Islet precursor cell (in vitro differentiated cells): ENCODE data around the gene TIMD4.
"Not testable (repeated sequence)": the region's sequence is repeated elsewhere in the genome, so short reads cannot be mapped to it uniquely, and the experiment has no call there.

ENCODE experiments used
- DNase-seq: peaks from one replicate; pipeline ENCODE4 v3.0.0-alpha.2; 2018

Gene TIMD4

DNA sequence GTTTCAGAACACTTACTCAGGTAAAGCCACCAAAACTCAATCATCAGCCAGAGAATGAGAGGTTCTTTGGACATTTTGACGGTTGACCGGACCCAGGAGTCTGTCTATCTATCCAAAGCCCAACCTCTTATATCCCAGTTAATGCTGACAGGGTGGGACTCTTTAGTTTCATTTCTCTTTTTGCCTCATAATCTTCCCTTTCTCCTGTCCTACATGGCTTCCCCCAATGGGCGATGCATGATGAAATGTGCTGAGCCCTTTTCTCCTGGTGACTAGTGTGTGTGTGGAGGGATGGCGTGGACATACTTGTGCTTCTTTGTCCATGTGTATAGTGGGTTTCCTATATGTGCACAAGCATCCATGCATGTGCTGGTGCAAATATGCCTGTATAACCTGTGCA lies at the start of gene TIMD4:
Gene TIMD4, minus strand, starts transcription at position 102 of the 400 bp plus-strand sequence. Its CDS starts 28 bp downstream, at position 74.
- DNase-seq = no peak

DNA sequence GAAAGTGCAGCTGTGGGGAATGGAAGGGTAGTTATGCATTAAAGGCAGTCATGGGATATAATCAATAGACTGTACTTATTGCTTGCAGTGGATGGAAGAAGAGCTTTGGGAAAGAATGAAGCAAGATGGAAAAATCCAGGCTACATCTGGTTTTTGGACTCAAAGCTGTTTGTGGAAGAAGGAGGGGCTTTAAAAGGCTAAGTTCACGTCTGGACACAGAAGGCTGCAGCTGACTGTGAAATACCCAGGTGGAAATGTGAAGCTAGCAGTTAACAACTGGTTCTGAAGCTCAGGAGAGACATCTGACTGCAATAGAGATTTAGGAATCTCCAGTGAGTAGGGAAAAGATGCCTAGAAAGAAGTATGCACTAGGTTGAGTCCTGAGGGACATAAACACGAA lies 43.2 kb upstream of the TIMD4 start:
- no peak for DNase-seq

DNA sequence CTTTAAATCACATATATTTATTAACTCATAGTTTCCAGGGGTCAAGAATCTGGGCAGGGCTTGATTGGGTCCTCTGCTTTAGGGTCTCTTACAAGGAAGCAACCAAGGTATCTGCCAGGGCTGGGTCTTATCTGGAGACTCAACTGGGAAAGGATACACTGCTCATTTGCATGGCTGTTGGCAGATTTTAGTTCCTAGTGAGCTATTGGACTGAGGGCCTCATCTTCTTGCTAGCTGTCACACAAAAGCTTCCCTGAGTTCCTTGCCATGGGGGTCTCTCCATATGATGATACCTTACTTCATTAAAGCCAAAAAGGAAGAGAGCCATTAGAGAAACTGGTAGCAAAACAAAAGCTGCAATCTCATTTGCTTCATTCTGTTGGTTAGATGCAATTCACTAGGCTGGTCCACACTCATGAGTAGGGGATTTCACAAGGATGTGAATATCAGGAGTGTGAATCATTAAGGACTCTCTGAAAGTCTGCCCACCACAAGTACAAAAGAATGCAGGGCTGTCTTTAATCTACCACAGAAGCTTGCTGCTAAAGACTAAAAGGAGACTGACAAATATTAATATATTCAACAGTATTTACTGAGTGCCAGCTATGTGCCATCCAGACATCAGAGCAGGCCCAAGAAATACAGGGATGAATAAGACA lies 42.0 kb upstream of the TIMD4 start:
- no peak for DNase-seq

DNA sequence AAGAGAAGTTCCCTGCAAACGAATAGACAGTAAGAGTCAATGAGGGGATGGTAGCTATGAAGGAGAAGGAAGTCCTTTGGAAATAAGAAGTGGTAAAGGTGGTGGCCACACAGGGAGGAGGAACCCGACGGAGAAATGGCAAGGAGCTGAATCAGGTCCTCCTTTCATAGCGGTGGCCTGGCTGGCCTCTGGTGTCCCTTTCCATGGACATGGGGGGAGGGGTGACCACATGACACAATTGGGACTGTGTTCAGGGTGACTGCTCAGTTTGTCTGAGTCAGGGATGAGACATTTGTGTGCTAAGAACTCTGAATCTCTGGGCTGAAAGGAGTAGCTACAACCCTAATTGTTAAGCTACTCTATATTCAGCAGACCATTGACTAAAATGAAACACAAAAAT lies 28.7 kb upstream of the TIMD4 start:
- peak; percentile 56 for DNase-seq

DNA sequence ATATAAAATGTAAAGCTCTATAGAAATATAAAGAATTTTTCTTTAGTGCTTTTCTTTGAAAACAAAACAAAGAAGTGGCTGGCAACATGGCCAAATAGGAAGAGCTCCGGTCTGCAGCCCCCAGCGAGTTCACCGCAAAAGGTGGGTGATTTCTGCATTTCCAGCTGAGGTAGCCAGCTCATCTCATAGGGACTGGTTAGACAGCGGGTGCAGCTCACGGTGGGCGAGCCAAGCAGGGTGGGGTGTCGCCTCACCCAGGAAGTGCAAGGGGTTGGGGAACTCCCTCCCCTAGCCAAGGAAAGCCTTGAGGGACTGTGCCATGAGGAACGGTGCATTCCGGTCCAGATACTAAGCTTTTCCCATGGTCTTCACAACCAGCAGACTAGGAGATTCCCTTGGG lies 21.0 kb upstream of the TIMD4 start:
- DNase-seq = no peak

DNA sequence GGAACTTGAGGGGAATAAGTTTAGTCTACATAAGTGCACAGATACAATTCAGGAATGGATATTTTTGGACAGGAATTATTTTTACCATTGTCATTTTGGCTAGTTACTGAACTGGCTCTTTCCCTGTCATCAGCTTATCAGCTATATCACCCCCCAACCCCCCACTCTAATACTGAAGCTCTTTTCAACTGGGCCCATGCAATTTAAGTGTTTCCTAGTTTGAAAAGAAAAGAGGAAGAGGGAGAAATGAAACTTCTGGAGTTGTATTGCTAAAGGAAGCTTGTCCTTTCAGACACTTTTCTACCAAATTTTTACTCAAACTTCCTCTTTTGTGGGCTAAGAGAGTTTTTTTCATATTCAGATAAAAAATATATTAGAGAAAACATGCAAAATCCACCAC lies 18.5 kb upstream of the TIMD4 start:
- DNase-seq = no peak

DNA sequence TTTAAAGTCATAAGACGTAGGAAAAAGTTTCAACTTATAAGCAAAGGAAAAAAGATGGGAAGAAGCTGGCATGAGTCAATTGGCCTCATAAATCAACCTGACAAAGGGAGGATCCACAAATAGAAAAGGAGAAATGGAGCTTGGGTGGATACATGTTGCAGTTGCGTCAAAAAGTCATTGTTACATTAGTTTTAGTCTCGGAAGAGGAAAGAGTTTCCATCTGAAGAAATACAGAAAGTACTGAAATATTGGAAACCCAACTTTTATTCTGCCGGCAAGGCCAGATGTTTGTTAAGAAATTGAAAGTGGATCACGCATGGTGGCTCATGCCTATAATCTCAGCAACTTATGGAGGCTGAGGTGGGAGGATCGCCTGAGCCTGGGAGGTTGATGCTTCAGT lies 11.3 kb upstream of the TIMD4 start:
- no peak for DNase-seq

DNA sequence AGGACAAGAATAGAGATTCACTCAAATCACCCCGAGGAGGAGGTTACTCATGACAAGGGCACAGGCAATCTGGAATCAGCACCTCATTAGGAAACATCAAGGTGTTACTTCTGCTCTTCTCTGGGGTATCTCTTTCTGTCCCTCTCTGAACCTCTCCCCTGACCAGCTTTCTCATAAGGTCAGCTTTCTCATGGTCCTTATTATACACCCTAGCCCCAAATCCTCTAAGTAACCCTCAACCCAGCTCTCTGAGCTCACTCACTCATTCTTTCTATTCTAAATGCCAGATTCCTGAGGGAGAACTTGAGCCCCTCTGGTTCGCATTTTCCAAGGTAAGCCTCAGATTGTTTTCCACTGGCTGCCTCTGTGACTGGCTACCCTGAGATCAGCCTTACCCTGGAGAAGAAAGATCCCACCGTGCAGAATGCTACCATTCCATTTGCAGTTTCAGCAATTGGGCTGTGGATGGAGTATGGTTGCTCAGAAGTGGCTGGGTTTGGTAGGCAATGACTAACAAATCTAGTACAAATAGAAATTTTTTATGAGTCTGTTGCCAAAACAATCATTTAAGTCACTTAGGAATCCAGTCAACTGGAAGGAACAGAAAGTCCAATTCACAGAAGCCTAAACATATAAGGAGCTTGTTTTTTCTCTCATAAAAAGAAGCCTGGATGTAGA lies 9.0 kb upstream of the TIMD4 start:
- no peak for DNase-seq

DNA sequence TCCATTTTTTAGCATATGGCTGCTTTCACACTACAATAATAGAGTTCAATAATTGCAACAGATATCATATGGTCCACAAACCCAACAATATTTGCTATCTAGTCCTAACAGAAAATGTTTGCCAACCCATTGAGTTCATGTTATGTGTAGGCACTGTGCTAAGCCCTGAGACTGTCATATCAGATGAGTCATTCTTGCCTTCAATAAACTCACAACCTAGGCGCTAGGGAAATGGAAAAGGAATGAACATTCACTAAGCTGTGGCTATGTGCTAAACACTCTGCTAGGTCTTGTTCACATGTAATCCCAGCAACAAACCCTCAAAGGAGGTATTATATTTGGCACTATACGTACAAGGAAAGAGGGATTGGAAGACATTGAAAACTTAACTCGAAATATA lies 8.4 kb upstream of the TIMD4 start:
- no peak for DNase-seq

DNA sequence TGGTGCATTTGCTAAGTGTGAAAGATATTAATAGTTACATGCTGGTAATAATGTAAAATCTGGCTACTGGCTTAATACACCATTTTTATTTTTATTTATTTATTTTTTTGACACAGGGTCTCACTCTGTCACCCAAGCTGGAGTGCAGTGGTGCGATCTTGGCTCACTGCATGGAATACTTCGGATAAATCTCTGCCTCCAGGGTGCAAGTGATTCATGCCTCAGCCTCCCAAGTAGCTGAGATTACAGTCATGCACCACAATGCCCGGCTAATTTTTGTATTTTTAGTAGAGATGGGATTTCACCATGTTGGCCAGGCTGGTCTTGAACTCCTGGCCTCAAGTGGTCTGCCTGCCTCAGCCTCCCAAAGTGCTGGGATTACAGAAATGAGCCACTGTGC lies 4.4 kb upstream of the TIMD4 start:
- DNase-seq = not testable (repeated sequence)

DNA sequence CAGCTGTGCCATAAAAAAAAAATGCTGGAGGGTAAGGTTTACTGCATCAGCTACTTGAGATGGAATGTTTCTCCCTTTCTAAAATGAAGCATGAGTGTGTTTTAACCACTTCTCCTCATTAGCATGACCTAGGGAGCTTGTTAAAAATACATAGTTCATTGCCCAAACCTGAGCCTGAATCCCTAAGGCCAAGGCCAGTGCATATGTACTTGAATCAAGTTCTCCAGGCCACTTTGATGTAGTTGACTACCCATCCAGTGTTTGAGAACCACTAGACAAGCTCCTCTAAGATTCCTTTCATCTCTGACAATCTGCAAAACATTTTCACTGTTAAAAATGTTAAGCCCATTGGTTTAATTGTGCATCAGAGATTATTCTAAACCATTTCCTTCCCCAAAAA lies 6.7 kb downstream of the TIMD4 start:
- DNase-seq = no peak

DNA sequence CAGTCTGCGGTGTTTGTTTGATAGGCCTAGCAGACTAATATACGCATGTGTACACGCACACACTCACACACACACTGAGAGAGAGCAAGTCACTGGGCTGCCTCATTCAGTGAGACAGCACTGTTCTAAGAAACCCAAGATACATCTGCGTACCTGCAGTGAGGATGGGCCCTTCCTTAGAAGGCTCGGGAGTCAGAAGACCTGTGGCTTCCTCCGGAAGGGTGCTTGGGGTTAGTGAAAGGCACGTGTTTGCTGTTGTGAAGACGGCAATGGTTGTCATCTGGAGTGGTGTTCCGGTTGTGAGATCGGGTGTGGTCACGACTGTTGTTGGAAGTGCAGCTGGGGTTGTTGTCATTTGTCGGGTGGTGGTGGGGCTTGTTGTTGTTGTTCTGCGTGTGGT lies 11.7 kb downstream of the TIMD4 start:
- DNase-seq = no peak

DNA sequence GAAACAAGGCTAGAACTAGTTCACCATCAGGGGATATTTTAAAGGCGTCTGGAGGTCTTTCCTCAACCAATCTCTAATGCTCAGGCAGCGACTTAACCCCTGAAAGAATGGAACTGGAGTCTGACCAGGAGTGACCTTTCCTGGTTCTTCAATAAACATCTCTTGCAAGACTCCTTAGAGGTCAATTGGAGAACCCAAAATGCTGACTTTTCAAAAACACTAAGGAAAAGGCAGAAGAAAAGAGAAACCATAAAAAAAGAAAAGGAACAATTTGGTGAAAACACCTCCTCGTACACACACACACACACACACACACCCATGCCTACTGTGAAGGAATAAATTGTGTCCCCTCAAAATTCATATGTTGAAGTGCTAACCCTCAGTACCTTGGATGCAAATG lies 12.3 kb downstream of the TIMD4 start:
- no peak for DNase-seq

DNA sequence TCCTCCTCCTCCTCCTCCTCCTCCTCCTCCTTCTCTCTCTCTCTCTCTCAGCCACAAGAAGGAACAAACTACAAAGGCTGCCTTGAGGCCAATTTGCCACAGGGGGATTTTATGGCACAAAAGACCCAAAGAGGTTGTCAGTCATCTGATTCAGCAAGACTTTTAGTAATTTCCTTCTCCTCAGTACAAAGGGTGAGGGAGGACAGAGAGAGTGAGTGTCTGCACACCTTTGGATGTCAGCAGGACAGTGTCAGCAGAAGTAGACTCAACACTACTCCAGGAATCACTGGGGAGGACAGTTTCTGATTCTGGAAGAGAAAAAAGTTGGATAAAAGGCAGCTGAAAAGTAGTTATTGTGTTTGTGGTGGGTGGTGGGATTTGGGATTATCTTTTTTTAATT lies 13.6 kb downstream of the TIMD4 start:
- no peak for DNase-seq

DNA sequence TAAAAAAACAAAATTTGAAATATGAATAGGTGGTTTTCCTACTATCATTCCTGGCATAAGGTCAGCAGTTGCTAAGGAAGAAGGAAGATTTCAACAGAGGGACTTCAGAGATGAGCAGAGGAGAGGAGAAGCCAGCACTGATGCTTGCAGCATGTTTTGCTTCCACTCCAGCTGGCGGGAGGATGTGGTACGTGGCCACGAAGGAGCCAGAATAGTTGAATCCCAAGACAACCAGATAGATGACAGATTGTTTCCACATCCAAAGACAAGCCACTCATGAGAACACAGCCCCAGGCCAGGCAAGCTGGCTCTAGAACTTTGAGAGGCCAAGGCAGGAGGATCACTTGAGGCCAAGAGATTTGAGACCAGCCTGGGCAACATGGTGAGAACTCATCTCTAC lies 15.1 kb downstream of the TIMD4 start:
- DNase-seq = no peak

DNA sequence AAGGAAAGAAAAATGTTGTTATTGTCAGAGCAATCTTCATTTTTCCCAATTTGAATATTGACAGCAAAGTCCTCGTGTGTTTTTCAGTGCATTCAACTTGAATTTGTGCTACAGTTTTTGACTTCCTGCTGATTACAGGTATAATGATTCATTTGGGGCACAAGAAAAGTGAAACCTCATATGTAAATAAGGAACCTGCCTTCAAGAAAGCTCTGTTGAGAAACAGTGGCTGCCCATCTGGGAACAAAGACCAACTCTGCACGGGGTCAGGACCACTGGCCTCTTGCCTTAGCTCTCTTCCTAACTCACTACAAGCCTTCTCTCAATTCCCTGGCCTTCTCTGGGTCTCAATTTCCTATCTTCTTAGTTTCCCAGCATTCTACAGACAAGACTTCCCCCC lies 21.0 kb downstream of the TIMD4 start:
- DNase-seq = no peak

DNA sequence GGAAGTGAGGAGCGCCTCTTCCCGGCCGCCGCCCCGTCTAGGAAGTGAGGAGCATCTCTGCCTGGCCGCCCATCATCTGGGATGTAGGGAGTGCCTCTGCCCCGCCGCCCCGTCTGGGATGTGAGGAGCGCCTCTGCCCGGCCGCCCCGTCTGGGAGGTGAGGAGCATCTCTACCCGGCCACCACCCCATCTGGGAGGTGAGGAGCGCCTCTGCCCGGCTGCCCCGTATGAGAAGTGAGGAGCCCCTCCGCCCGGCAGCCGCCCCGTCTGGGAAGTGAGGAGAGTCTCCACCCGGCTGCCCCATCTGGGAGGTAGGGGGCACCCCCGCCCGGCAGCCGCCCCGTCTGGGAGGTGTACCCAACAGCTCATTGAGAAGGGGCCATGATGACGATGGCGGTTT lies 22.6 kb downstream of the TIMD4 start:
- not testable (repeated sequence) for DNase-seq

DNA sequence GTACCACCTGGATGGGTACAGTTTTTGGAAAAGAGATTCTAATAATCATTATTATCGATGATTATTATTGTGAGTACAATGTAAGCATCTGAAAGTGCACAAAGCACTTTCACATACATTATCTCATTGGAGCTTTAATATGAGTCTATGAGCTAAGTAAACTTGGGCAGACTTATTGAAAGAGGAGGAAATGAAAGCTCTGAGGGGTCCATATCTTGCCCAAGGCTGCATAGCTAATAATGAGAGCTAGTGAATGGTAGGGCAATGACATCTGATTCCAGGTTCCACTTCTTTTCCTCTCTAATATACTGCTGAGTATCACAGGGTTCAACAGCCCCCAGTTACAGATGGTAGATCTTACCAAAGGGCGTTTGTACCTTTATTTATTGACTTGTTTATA lies 26.1 kb downstream of the TIMD4 start:
- no peak for DNase-seq

DNA sequence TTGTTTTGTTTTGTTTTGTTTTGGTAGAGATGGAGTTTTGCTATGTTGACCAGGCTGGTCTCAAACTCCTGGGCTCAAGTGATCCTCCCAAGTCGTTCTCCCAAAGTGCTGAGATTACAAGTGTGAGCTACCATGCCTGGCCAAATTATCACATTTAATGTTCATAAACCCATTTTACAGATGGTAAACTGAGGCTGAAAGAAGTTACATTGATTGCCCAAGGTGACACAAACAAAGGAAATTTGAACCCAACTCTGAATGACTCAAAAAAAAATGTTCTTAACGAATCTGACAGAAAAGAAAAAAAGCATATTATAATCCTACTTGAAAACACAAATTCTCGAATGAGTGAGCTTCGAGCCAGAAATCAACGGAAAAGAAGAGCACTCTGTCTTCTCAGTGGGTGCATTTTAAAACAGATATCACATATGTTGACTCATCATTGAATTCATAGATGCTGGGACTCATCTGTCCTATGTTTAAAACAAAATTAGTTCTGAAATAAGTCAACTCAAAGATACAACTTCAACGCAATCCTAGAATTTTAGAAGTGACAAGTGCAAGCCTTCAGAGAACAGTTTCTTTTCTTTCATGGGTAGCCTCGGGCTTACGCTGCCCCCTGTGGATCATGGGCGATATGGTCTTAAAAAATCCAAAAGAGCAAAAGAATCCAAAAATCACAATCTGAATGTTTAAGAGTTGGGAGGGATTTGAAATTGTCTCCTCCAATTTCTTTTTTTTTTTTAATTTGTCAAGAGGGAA lies 28.4 kb downstream of the TIMD4 start:
- no peak for DNase-seq

DNA sequence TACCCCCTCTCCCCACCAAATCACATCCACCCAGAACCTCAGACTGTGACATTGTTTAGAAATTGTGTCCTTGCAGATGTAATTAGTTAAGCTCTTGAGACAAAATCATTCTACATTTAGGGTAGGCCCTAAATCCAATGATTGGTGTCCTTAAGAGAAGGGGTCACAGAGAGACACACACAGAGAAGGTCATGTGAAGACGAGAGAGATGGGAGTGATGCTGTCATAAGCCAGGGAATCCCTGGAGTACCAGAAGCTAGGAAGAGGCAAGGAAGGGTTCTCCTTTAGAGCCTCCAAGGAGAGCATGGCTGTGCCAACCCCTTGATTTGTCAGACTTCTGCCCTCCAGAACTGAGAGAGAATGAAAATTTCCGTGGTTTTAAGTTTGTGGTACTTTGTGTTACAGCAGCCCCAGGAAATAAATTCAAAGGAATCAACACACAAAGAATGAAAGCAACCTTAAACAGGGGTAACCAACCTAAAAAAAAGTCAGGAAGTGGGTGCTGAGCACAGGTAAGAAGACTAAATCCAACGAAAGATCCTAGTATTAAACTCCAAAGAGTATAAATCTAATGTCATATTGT lies 33.6 kb downstream of the TIMD4 start:
- DNase-seq = no peak

DNA sequence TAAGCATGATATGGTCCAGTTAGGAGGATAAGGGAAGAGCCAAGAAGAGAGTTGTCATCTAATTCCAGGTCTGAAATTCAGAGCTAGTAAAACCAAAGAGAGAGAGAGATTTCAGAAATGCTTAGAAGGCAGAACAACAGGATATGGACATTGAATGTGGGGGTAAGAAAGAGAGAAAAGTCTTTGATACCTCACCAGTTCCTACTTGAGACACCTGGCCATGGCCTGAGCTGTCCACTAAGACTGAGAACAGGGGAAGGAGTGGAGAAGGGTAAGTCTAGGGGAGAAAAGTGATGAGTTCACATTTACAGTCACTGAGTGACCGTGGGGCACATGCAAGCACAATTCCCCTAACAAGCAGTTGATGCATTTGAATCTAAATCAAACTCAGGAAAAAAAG lies 35.5 kb downstream of the TIMD4 start:
- DNase-seq = no peak

DNA sequence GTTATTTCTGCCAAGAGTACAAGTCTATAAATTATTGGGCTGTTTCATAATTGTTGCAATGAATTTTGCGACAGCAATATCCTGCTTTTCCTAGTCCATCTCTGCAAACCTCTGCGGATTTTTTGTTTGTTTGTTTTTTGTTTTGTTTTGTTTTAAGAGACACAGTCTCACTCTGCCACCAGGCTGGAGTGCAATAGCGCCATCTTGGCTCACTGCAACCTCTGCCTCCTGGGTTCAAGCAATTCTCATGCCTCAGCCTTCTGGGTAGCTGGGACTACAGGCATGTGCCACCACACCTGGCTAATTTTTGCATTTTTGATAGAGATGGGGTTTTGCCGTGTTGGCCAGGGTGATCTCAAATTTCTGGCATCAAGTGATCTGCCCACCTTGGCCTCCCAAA lies 37.3 kb downstream of the TIMD4 start:
- not testable (repeated sequence) for DNase-seq

DNA sequence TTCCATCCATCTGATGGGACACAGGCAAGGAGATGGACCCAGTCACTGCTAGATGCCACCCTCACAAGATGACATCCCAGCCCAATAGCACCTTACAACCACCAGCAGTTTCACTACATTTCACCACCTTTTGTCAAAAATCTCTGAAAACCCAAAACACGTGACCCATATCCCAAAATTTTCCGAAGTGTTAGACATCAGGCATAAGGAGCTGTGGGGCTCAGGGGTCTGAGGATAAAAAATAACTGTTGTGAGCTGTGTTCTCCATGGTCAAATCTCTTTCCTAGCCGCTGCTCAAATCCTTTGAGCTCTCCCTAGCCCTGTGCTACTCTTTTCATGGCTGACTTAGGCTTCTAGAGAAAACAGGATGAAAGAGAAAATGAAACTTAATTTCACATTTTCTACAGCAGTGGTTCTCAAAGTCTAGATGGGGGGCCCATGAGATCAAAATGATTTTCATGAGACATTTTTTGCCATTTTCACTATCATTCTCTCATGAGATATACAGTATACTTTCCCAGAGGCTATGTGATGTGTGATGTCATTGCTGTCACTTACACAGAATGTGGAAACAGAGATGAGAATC lies 40.7 kb downstream of the TIMD4 start:
- DNase-seq = no peak
